ENCODE data around the gene SNCG.
"Not testable (repeated sequence)": the region's sequence is repeated elsewhere in the genome, so short reads cannot be mapped to it uniquely, and the experiment has no call there.

Gene SNCG

GRCh38 chr10:86974484-86974883, 16.1 kb downstream of the SNCG start:
- DNase-seq (ENCODE audit: low read depth, low spot score), result no peak

- DNase-seq (ENCODE audit: low read depth, low spot score), result no peak
These were observed 18.1 kb downstream of the SNCG start for GRCh38 chr10:86976362-86977056.

DNA sequence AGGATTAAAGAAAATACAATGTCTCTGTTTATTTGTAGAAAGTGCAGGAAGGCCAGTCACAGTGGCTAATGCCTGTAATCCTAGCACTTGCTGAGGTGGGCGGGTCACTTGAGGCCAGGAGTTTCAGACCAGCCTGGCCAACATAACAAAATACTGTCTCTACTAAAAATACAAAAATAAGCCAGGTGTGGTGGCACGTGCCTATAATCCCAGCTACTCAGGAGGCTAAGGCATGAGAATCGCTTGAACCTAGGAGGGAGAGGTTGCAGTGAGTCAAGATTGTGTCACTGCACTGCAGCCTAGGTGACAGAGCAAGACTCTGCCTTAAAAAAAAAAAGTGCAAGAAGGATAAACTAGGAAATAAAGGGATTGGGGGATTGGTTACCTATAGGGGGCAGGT, 20.1 kb downstream of the SNCG start:
- not testable (repeated sequence) for DNase-seq (ENCODE audit: low read depth, low spot score)

DNA sequence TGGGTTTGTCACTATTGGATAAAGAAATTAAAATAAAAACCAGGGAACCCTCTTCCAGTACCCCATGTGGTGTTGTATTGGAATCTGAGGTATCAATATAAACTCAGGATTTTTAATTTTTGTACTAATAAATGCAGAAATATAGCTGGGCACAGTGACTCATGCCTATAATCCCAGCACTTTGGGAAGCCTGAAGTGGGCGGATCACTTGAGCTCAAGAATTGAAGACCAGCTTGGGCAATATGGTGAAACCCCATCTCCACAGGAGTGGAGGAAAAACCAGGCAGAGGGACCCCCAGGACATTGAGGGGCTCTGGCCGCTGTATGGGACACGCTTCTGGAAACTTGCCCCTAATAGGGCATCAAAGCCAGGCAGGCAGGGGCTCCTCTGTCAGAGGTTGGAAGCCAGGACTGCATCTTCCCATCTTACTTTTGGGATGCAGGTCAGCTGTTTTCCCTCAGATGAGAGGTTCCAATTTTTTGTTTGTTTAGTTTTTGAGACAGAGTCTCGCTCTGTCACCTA, 21.0 kb downstream of the SNCG start:
- no peak for DNase-seq (ENCODE audit: low read depth, low spot score)

DNA sequence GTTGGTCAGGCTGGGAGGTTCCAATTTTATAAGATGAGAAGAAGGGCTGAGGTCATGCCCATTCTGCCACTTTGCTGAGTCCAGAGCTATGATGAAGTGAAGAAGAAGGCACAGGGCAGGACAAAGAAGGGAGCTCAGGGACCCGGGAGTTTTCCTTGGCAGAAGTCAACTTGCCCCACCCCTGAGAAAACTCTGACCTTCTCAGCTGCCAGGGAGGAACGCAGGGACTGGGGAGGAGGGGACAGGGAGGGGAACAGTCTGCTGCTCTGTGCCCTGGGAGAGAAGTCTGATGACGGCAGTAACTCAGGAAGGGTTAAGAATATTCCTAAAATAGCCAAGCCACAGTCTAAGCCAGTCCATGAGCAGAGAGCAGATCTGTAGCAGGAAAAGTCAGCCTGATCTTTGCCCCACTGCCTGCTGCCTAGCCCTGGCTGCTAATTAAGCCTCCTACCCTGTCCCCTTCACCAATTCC, 21.6 kb downstream of the SNCG start:
- DNase-seq (ENCODE audit: low read depth, low spot score), result no peak

GRCh38 chr10:86981020-86981419, 22.6 kb downstream of the SNCG start:
- not testable (repeated sequence) for DNase-seq (ENCODE audit: low read depth, low spot score)

DNA sequence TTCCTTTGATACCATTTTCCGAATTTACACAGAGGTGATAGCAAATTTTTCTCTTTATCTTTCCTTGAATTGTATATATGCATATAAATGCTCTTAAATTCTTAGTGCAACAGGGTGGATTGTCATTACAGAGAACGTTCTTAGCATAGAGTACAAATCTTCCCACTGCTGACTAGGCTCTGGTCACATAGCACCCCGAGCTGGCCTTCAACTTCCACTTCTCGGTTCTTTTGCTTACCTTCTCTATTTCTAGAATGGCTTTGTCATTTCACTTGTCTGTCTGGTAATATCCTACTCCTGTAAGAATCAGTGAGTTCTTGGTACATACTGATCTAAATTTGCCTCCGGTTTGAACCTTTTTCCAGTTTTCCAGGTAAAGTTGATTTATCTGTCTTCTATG, 23.3 kb downstream of the SNCG start:
- DNase-seq (ENCODE audit: low read depth, low spot score), result no peak

GRCh38 chr10:86984498-86984897, 26.1 kb downstream of the SNCG start:
- DNase-seq (ENCODE audit: low read depth, low spot score), result not testable (repeated sequence)

GRCh38 chr10:86988520-86988919, 30.1 kb downstream of the SNCG start:
- DNase-seq (ENCODE audit: low read depth, low spot score), result no peak

DNA sequence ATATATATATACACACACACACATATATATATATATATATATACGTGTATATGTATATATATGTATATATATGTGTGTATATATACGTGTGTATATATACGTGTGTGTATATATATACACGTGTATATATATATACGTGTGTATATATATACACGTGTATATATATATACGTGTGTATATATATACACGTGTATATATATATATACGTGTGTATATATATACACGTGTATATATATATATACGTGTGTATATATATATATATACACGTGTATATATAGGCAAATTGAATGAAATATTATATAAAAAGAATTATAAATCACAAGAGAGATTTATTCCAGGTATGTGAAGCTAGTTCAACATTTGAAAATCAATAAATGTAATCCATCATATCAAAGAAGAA, 33.0 kb downstream of the SNCG start:
- not testable (repeated sequence) for DNase-seq (ENCODE audit: low read depth, low spot score)

GRCh38 chr10:86992456-86992855, 34.1 kb downstream of the SNCG start:
- no peak for DNase-seq (ENCODE audit: low read depth, low spot score)

DNA sequence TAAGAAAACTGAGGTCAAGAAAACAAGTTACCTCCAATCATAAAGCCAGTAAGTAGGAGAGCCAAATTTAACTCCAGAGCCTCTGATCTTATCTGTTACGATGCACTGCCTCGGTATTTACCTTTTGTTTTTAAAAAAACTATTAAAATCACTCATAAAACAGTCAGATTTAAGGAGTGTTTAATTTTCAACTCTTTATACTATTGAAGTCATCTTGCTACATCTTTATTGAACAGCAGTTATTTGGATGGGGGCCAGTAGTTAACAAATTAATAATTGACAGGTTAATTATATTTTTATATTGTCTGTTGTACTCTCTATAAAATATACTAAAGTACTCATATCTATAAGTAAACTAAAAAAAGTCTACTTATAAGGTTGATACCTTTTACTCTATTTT, 34.5 kb downstream of the SNCG start:
- DNase-seq (ENCODE audit: low read depth, low spot score), result no peak

DNA sequence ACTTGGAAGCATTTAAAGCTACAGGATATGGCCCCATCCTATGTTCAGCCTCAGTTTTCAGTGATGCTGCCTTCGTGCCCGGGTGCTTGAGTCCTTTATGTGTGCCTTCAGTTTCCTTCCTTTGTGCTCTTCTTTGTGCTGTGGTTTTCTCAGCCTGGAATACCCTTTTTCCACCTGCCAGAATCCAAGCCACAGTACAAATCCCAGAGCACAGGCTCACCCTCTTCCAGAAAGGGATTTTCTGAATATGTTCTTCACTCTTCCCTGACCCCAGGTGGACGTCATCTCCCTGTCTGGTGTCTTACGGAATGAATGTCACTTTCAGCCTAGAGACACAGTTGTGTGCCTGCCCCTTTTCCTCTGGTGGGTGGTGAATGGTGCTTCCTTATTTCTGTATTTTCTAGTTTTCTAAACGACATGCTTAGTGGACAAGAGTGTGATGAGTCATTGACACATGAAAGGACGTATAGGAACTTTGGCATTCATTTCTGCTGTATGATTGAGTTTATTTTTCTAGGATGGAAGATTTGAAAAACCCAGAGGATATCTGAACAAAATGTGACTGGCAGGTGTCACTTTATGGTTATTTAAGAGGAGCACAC, 41.5 kb downstream of the SNCG start:
- not testable (repeated sequence) for DNase-seq (ENCODE audit: low read depth, low spot score)

DNA sequence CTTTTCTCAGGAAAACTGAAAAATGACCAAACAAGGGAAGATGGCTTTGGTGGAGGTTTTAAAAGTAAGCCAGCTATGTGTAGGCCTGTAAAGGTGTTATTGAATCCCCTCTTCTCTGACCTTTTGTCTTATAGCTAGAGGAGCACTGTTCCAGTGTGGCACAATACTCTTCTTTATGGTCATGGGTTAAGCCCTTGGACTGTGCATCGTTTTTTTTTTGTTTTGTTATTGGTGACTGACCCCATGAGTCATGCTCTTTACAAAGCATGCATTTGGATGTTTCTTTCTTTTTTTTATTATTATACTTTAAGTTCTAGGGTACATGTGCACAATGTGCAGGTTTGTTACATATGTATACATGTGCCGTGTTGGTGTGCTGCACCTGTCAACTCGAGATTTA, 42.1 kb downstream of the SNCG start:
- no peak for DNase-seq (ENCODE audit: low read depth, low spot score)

DNA sequence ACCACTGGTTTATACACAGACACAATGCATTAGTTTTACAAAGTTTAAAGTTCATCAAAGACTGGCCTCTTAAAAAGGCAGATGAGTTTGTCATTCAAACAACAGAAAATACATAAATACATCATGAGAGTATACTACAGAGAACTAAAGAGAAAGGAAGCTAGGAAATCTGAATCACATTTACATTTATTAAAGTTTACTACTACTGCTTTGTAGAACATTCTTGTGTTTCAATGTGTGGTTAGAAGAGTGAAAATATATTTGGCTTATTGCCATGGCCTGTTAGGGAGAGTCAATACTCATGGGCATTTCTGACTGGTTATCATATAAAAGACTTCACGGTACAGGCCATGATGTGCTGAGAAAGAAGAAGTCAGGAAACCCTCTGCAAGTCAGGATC, 48.7 kb downstream of the SNCG start:
- DNase-seq (ENCODE audit: low read depth, low spot score), result not testable (repeated sequence)

DNA sequence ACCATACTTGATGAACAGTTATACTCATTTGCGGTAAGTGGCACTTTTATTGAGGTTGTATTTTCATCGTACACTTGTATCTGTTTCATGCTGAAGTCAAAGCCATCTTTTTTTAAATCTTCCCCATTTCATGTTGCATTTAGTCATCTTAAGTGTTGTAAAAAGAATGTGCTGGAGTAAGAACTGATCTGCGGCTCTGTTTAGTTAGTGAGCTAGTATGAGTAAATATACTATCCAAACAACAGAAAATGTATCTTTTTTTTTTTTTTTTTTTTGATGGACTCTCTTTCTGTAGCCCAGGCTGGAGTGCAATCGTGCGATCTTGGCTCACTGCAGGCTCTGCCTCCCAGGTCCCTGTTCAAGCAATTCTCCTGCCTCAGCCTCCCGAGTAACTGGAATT, 49.3 kb downstream of the SNCG start:
- DNase-seq (ENCODE audit: low read depth, low spot score), result not testable (repeated sequence)

DNA sequence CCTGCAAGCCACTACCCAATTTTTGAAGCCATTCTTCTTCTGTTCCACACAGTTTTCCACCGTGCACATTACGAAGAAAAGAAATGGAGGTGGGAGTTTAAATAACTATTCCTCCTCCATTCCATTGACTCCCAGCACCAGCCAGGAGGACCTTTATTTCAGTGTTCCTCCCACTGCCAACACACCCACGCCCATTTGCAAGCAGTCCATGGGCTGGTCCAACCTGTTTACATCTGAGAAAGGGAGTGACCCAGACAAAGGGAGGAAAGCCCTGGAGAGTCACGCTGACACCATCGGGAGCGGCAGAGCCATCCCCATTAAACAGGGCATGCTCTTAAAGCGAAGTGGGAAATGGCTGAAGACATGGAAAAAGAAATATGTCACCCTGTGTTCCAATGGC, 49.9 kb downstream of the SNCG start:
- not testable (repeated sequence) for DNase-seq (ENCODE audit: low read depth, low spot score)

DNA sequence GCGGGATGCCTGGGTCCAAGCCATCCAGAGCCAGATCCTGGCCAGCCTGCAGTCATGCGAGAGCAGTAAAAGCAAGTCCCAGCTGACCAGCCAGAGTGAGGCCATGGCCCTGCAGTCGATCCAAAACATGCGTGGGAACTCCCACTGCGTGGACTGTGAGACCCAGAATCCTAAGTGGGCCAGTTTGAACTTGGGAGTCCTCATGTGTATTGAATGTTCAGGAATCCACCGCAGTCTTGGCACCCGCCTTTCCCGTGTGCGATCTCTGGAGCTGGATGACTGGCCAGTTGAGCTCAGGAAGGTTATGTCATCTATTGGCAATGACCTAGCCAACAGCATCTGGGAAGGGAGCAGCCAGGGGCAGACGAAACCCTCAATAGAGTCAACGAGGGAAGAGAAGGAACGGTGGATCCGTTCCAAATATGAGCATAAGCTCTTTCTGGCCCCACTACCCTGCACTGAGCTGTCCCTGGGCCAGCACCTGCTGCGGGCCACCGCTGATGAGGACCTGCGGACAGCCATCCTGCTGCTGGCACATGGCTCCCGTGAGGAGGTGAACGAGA, 50.8 kb downstream of the SNCG start:
- not testable (repeated sequence) for DNase-seq (ENCODE audit: low read depth, low spot score)

Measured in brain pericyte (primary cell).